SKM-1 (cell line): ENCODE measurements around the gene SPIN2A.
"Not testable (repeated sequence)": the region's sequence is repeated elsewhere in the genome, so short reads cannot be mapped to it uniquely, and the experiment has no call there.

Source experiments
- DNase-seq: peaks from one replicate; lab custom pipeline; 2025; ENCODE audit not compliant: unreplicated experiment; lab: John Stamatoyannopoulos, UW

The SPIN2A gene

DNA sequence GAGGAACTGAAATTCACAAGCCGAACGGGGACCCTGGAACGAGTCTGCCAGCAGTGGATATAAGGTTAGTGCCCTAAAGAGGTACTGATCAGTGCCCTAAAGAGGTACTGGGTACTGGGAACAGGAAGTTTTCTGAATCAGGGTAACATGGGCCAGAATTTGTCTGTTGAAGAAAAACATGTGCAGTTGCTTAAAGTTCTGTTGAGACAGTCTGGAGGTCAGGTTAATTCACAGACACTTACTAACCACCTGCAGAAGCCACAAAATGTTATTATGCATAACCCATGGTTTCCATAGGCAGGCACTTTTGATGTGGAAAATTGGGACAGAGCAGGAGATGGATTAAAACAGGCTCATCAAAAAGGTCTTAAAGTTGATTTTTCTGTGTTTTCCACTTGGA, 33.7 kb downstream of the SPIN2A start:
- no peak for DNase-seq

DNA sequence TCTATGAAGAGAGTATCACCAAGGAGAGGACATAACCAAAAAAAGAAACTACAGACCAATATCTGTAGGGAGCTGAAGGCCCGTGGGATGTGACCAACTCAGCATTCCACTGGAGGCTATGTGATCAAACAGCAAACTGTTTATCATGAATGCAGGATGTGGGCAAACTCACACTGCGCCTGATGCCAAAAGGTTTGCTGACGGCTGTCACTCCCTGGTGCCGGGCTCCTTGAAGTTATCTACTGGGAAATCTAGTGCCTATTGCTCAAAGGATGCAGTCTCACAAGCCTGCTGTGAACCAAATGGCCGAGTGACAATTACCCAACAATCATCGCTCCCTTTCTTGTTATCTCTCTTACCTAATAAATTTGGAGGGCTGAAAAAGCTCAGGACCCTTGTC, 34.3 kb downstream of the SPIN2A start:
- DNase-seq = not testable (repeated sequence)
